Measurements from ENCODE around the gene STARD10. TPM values are rescaled to one million over a fixed set of nuclear protein-coding genes. Genes with fewer than 3 reads are reported as not detected.

The STARD10 gene
- total and polyA plus RNA-seq, 2 experiments from 2014 or later, result 16.6 to 20.5 TPM

DNA sequence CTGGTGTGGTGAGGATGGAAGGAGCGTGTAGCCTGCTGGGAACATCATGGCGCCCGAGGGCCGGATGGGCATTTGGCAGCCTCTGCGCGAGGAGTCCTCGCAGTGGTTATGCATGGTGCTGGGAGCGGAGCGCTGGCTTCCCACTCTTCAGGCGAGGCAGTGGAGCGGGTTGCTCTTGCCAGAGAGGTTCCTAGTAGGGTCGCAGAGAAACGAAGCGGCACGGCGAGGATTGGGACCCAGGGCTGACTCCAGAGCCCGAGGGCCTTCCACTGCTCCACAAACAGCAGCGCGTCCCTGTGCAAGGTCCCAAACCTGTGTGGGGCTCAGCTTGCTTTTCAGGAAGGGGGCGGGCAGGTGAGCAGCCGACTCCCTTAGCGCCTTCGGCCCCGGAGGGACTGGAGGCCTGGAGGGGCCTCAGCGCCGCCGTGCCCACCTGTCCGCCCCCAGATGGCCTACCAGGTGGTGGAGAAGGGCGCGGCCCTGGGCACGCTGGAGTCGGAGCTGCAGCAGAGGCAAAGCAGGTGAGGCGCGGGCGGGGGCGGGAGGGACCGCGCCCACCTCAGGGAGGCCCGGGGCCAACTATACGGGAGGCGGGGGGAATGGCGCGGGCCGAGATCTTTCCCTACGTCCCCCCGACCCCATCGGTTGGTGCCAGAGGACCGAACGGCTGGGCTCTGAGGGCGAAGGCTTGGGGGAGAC lies 27.5 kb upstream of the STARD10 start (continued):
- TF ChIP-seq, protein P1, sequence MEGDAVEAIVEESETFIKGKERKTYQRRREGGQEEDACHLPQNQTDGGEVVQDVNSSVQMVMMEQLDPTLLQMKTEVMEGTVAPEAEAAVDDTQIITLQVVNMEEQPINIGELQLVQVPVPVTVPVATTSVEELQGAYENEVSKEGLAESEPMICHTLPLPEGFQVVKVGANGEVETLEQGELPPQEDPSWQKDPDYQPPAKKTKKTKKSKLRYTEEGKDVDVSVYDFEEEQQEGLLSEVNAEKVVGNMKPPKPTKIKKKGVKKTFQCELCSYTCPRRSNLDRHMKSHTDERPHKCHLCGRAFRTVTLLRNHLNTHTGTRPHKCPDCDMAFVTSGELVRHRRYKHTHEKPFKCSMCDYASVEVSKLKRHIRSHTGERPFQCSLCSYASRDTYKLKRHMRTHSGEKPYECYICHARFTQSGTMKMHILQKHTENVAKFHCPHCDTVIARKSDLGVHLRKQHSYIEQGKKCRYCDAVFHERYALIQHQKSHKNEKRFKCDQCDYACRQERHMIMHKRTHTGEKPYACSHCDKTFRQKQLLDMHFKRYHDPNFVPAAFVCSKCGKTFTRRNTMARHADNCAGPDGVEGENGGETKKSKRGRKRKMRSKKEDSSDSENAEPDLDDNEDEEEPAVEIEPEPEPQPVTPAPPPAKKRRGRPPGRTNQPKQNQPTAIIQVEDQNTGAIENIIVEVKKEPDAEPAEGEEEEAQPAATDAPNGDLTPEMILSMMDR (conservative IDR thresholded peaks at IDR 0.05; ENCODE audit: low read depth in 2 of 2), result no peak
- TF ChIP-seq EZH2 (IDR thresholded peaks at IDR 0.05; ENCODE audit: low read depth, unreplicated experiment), result no peak
- no peak for TF ChIP-seq NANOG (IDR thresholded peaks at IDR 0.05; ENCODE audit: borderline replicate concordance)
- TF ChIP-seq, protein P2, sequence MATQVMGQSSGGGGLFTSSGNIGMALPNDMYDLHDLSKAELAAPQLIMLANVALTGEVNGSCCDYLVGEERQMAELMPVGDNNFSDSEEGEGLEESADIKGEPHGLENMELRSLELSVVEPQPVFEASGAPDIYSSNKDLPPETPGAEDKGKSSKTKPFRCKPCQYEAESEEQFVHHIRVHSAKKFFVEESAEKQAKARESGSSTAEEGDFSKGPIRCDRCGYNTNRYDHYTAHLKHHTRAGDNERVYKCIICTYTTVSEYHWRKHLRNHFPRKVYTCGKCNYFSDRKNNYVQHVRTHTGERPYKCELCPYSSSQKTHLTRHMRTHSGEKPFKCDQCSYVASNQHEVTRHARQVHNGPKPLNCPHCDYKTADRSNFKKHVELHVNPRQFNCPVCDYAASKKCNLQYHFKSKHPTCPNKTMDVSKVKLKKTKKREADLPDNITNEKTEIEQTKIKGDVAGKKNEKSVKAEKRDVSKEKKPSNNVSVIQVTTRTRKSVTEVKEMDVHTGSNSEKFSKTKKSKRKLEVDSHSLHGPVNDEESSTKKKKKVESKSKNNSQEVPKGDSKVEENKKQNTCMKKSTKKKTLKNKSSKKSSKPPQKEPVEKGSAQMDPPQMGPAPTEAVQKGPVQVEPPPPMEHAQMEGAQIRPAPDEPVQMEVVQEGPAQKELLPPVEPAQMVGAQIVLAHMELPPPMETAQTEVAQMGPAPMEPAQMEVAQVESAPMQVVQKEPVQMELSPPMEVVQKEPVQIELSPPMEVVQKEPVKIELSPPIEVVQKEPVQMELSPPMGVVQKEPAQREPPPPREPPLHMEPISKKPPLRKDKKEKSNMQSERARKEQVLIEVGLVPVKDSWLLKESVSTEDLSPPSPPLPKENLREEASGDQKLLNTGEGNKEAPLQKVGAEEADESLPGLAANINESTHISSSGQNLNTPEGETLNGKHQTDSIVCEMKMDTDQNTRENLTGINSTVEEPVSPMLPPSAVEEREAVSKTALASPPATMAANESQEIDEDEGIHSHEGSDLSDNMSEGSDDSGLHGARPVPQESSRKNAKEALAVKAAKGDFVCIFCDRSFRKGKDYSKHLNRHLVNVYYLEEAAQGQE (IDR thresholded peaks at IDR 0.05; ENCODE audit: unreplicated experiment), result no peak
- no peak for TF ChIP-seq ZNF331 (CRISPR knock-in tag; IDR thresholded peaks at IDR 0.05; ENCODE audit: low read depth)

DNA sequence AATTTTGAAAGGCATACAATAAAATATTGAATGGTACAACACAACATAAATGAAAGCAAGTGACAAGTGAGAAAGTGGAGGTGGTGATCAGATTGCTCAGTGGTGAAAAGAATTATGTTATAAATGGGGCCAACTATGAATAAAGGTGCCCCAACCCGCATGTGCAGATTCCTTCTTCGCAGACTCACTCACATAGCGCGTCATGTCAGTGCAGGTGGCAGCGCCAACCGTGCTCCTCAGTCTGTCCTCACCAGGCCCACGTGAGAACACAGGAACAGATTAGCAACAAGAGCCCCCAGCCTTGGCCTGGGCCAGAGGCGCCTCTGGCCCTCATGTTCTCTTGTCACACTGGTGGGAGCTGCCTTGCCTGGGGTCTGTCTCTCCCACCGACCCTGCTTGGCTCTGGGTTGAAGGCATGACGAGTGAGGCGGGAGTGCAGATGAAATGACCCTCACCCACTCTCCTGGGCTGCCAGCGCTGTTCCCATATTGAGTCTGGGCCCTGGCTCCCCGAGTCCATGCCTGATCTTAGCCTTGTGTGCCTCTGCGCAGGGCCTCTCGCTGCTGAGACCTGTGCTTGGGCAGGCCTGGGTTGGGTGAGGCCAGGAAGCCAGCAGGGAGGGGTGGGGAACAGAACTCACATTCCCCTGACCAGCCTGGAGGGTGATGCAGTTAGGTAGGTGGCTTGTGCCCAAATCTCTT lies 26.7 kb upstream of the STARD10 start:
- DNase-seq (ENCODE audit: low spot score) (no peak), ATAC-seq (no peak)
- no peaks in the 10 kb centered on the region; the same call in 2 of the 3 replicates for H3K9me3 Mint-ChIP-seq
- H3K36me3 Mint-ChIP-seq (ENCODE audit: low read depth), result peaks cover 6% of the 10 kb centered on the region; the same call in 1 of the 3 replicates
- no peak overlapping the region for H3K27ac Mint-ChIP-seq
- Histone ChIP-seq H3K27ac (ENCODE audit: low read depth) (no peak overlapping the region), H3K4me1 (ENCODE audit: insufficient read depth) (peaks cover 1% of the 10 kb centered on the region; the same call in 1 of the 2 replicates), H3K4me3 (peak overlapping the region; percentile 74), H3K36me3 (ENCODE audit: insufficient read depth) (no peaks in the 10 kb centered on the region), H3K79me2 (replicated peaks; ENCODE audit: insufficient read depth) (no peaks in the 10 kb centered on the region), H3K9me2 (ENCODE audit: insufficient read depth) (no peaks in the 10 kb centered on the region), H4K20me1 (replicated peaks; ENCODE audit: insufficient read depth) (no peaks in the 10 kb centered on the region), H3F3A (replicated peaks; ENCODE audit: low read depth) (0 out of 2 replicates have a peak, but pooled peaks cover 3% of the 10 kb centered on the region), H3K4me2 (0 out of 2 replicates have a peak overlapping the region, but pooled peaks have one; percentile 94), H3K27me3 (ENCODE audit: insufficient read depth) (peaks cover 24% of the 10 kb centered on the region), H2AFZ (no peak overlapping the region)
- H3K4me3 Mint-ChIP-seq, result peak overlapping the region; percentile 67
- H3K4me1 Mint-ChIP-seq, result peaks cover 20% of the 10 kb centered on the region
- peaks cover 27% of the 10 kb centered on the region for H3K27me3 Mint-ChIP-seq (ENCODE audit: insufficient read depth, low read depth, poor library complexity)
- TF ChIP-seq, protein P1 (conservative IDR thresholded peaks at IDR 0.05; ENCODE audit: low read depth in 2 of 2), result no peak
- TF ChIP-seq, protein P3, sequence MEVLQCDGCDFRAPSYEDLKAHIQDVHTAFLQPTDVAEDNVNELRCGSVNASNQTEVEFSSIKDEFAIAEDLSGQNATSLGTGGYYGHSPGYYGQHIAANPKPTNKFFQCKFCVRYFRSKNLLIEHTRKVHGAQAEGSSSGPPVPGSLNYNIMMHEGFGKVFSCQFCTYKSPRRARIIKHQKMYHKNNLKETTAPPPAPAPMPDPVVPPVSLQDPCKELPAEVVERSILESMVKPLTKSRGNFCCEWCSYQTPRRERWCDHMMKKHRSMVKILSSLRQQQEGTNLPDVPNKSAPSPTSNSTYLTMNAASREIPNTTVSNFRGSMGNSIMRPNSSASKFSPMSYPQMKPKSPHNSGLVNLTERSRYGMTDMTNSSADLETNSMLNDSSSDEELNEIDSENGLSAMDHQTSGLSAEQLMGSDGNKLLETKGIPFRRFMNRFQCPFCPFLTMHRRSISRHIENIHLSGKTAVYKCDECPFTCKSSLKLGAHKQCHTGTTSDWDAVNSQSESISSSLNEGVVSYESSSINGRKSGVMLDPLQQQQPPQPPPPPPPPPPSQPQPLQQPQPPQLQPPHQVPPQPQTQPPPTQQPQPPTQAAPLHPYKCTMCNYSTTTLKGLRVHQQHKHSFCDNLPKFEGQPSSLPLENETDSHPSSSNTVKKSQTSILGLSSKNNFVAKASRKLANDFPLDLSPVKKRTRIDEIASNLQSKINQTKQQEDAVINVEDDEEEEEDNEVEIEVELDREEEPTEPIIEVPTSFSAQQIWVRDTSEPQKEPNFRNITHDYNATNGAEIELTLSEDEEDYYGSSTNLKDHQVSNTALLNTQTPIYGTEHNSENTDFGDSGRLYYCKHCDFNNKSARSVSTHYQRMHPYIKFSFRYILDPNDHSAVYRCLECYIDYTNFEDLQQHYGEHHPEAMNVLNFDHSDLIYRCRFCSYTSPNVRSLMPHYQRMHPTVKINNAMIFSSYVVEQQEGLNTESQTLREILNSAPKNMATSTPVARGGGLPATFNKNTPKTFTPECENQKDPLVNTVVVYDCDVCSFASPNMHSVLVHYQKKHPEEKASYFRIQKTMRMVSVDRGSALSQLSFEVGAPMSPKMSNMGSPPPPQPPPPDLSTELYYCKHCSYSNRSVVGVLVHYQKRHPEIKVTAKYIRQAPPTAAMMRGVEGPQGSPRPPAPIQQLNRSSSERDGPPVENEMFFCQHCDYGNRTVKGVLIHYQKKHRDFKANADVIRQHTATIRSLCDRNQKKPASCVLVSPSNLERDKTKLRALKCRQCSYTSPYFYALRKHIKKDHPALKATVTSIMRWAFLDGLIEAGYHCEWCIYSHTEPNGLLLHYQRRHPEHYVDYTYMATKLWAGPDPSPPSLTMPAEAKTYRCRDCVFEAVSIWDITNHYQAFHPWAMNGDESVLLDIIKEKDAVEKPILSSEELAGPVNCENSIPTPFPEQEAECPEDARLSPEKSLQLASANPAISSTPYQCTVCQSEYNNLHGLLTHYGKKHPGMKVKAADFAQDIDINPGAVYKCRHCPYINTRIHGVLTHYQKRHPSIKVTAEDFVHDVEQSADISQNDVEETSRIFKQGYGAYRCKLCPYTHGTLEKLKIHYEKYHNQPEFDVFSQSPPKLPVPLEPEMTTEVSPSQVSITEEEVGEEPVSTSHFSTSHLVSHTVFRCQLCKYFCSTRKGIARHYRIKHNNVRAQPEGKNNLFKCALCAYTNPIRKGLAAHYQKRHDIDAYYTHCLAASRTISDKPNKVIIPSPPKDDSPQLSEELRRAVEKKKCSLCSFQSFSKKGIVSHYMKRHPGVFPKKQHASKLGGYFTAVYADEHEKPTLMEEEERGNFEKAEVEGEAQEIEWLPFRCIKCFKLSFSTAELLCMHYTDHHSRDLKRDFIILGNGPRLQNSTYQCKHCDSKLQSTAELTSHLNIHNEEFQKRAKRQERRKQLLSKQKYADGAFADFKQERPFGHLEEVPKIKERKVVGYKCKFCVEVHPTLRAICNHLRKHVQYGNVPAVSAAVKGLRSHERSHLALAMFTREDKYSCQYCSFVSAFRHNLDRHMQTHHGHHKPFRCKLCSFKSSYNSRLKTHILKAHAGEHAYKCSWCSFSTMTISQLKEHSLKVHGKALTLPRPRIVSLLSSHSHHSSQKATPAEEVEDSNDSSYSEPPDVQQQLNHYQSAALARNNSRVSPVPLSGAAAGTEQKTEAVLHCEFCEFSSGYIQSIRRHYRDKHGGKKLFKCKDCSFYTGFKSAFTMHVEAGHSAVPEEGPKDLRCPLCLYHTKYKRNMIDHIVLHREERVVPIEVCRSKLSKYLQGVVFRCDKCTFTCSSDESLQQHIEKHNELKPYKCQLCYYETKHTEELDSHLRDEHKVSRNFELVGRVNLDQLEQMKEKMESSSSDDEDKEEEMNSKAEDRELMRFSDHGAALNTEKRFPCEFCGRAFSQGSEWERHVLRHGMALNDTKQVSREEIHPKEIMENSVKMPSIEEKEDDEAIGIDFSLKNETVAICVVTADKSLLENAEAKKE (CRISPR knock-in tag; IDR thresholded peaks at IDR 0.05), result no peak

All from GM23338 (cell line).